ENCODE results near the gene MROH8. TPM values are rescaled to one million over a fixed set of nuclear protein-coding genes. Genes with fewer than 3 reads are reported as not detected.
A peak's percentile ranks its signal among the peaks of the same experiment; 100 is the strongest.

The MROH8 gene
- total RNA-seq, 3 donors from 2014 or later = 2.0 to 8.3 (median 2.8) TPM

GRCh38 chr20:37095108-37095598 lies 84.2 kb downstream of the MROH8 start:
- DNase-seq (ENCODE audit: low spot score in 2 of 2) = no peak
- Histone ChIP-seq H3K4me1 (peaks cover 0 to 4% of the 10 kb centered on the region in 2 donors), H3K36me3 (no peaks in the 10 kb centered on the region)

GRCh38 chr20:37090407-37090806 lies 88.9 kb downstream of the MROH8 start:
- Histone ChIP-seq H3K9me3 (no peaks in the 10 kb centered on the region), H3K36me3 (no peaks in the 10 kb centered on the region), H3K4me3 (no peak overlapping the region), H3K27me3 (no peaks in the 10 kb centered on the region), H3K27ac (no peak overlapping the region), H3K4me1 (peaks cover 0 to 4% of the 10 kb centered on the region in 2 donors)
- intact Hi-C loops (cut with DNase I; ENCODE audit: low total_unique reads) = no loop called here
- TF ChIP-seq CTCF (IDR thresholded peaks at IDR 0.05) (no peak), POLR2AphosphoS5 (IDR thresholded peaks at IDR 0.05) (no peak), POLR2A (IDR thresholded peaks at IDR 0.05) (no peak)
- no peak for DNase-seq (ENCODE audit: low spot score in 2 of 2)

More at GRCh38 chr20:37095108-37095598, 84.2 kb downstream of the MROH8 start:
- intact Hi-C loops (cut with DNase I; ENCODE audit: low total_unique reads) = no loop called here
- Histone ChIP-seq H3K27me3 (no peaks in the 10 kb centered on the region), H3K27ac (peak overlapping the region; percentile 33 to 64), H3K4me3 (peak overlapping the region; percentile 79 to 91 (median 83)), H3K9me3 (no peaks in the 10 kb centered on the region)
- no peak for TF ChIP-seq CTCF (IDR thresholded peaks at IDR 0.05)
- TF ChIP-seq POLR2AphosphoS5 (IDR thresholded peaks at IDR 0.05) = no peak
- no peak for TF ChIP-seq POLR2A (IDR thresholded peaks at IDR 0.05)

- no peak overlapping the region for H3K4me3 ChIP-seq
- no peaks in the 10 kb centered on the region for H3K4me1 ChIP-seq
- no peak overlapping the region for H3K27ac ChIP-seq
- intact Hi-C loops (cut with DNase I; ENCODE audit: low total_unique reads) = no loop called here
- DNase-seq (ENCODE audit: low spot score in 2 of 2) = no peak
- no peaks in the 10 kb centered on the region for H3K36me3 ChIP-seq
- no peak for TF ChIP-seq POLR2AphosphoS5 (IDR thresholded peaks at IDR 0.05)
- TF ChIP-seq POLR2A (IDR thresholded peaks at IDR 0.05) = no peak
- no peak for TF ChIP-seq CTCF (IDR thresholded peaks at IDR 0.05)
- no peaks in the 10 kb centered on the region for H3K9me3 ChIP-seq
- H3K27me3 ChIP-seq = no peaks in the 10 kb centered on the region
Measured at GRCh38 chr20:37081717-37082289, 97.5 kb downstream of the MROH8 start.

- no peak for TF ChIP-seq POLR2AphosphoS5 (IDR thresholded peaks at IDR 0.05)
- no peak for TF ChIP-seq POLR2A (IDR thresholded peaks at IDR 0.05)
- no peak for TF ChIP-seq CTCF (IDR thresholded peaks at IDR 0.05)
- Histone ChIP-seq H3K27ac (no peak overlapping the region), H3K9me3 (no peaks in the 10 kb centered on the region), H3K4me1 (no peaks in the 10 kb centered on the region), H3K36me3 (no peaks in the 10 kb centered on the region), H3K27me3 (no peaks in the 10 kb centered on the region), H3K4me3 (no peak overlapping the region)
- DNase-seq (ENCODE audit: low spot score in 2 of 2) = no peak
- intact Hi-C loops (cut with DNase I; ENCODE audit: low total_unique reads) = no loop called here
Measured at GRCh38 chr20:37077009-37077408, 102.3 kb downstream of the MROH8 start.

- TF ChIP-seq POLR2A (IDR thresholded peaks at IDR 0.05) (no peak), POLR2AphosphoS5 (IDR thresholded peaks at IDR 0.05) (no peak), CTCF (IDR thresholded peaks at IDR 0.05) (no peak)
- H3K27ac ChIP-seq = no peak overlapping the region
- intact Hi-C loops (cut with DNase I; ENCODE audit: low total_unique reads) = no loop called here
- no peaks in the 10 kb centered on the region for H3K27me3 ChIP-seq
- H3K4me1 ChIP-seq = no peaks in the 10 kb centered on the region
- no peak overlapping the region for H3K4me3 ChIP-seq
- DNase-seq (ENCODE audit: low spot score in 2 of 2) = no peak
- no peaks in the 10 kb centered on the region for H3K9me3 ChIP-seq
- H3K36me3 ChIP-seq = no peaks in the 10 kb centered on the region
Measured at GRCh38 chr20:37075932-37076685, 103.2 kb downstream of the MROH8 start.
